Type B pancreatic cell (in vitro differentiated cells): ENCODE data around the gene SIAH3. TPM values are rescaled to one million over a fixed set of nuclear protein-coding genes. Genes with fewer than 3 reads are reported as not detected.

Experiments
- DNase-seq: peaks from one replicate; pipeline ENCODE4 v3.0.0; 2021; ENCODE audit warnings: mixed read lengths; ENCODE audit not compliant: unreplicated experiment; ENCODE audit errors: extremely low spot score
- H3K27ac Mint-ChIP-seq: 2 replicates; pipeline ENCODE4 v1.8.0; 2021; ENCODE audit warnings: mild to moderate bottlenecking, mixed read lengths
- H3K27me3 Mint-ChIP-seq: 2 replicates; pipeline ENCODE4 v1.8.0; 2021; ENCODE audit warnings: mixed read lengths
- H3K36me3 Mint-ChIP-seq: 2 replicates; pipeline ENCODE4 v1.8.0; 2021; ENCODE audit warnings: mixed read lengths
- H3K4me1 Mint-ChIP-seq: one replicate; pipeline ENCODE4 v1.8.0; 2021; ENCODE audit warnings: mixed read lengths; ENCODE audit not compliant: unreplicated experiment
- H3K4me3 Mint-ChIP-seq: 2 replicates; pipeline ENCODE4 v1.8.0; 2021; ENCODE audit warnings: mild to moderate bottlenecking, mixed read lengths
- H3K9me3 Mint-ChIP-seq: 2 replicates; pipeline ENCODE4 v1.8.0; 2021; ENCODE audit warnings: mixed read lengths
- CTCF ChIP-seq: fragments of 200-600 bp; sonication (generic); conservative IDR thresholded peaks from 2 replicates; pipeline ENCODE4 v1.5.0; 2021; ENCODE audit warnings: antibody characterized with exemption, mild to moderate bottlenecking
- total RNA-seq: library from RNA; stranded (reverse); gene quantifications from 2 replicates; pipeline ENCODE4 v1.2.1, GENCODE V29; 2021; ENCODE audit warnings: low replicate concordance

The SIAH3 gene
- total RNA-seq, 1 donor from 2014 or later, result 0.53 TPM

GRCh38 chr13:45781553-45782326 is 69.8 kb downstream of the SIAH3 start:
- Mint-ChIP-seq H3K36me3 (no peaks in the 10 kb centered on the region), H3K27ac (peak overlapping the region; percentile 21), H3K4me1 (peaks cover 25% of the 10 kb centered on the region), H3K4me3 (peak overlapping the region; percentile 31), H3K27me3 (peaks cover 8% of the 10 kb centered on the region), H3K9me3 (peaks cover 3% of the 10 kb centered on the region)
- no peak for DNase-seq
- no peak for TF ChIP-seq CTCF

- peaks cover 3% of the 10 kb centered on the region for H3K9me3 Mint-ChIP-seq
- peaks cover 12% of the 10 kb centered on the region for H3K27me3 Mint-ChIP-seq
- no peak overlapping the region for H3K27ac Mint-ChIP-seq
- H3K36me3 Mint-ChIP-seq, result no peaks in the 10 kb centered on the region
- TF ChIP-seq CTCF, result no peak
- peaks cover 22% of the 10 kb centered on the region for H3K4me1 Mint-ChIP-seq
- H3K4me3 Mint-ChIP-seq, result no peak overlapping the region
- DNase-seq, result no peak
Measured at GRCh38 chr13:45779901-45780300, 71.7 kb downstream of the SIAH3 start.

GRCh38 chr13:45778882-45779281 is 72.7 kb downstream of the SIAH3 start:
- H3K27ac Mint-ChIP-seq, result no peak overlapping the region
- peaks cover 3% of the 10 kb centered on the region for H3K9me3 Mint-ChIP-seq
- H3K27me3 Mint-ChIP-seq, result peaks cover 12% of the 10 kb centered on the region
- DNase-seq, result no peak
- H3K4me1 Mint-ChIP-seq, result peaks cover 16% of the 10 kb centered on the region
- no peaks in the 10 kb centered on the region for H3K36me3 Mint-ChIP-seq
- no peak overlapping the region for H3K4me3 Mint-ChIP-seq
- no peak for TF ChIP-seq CTCF

GRCh38 chr13:45776748-45777147 is 74.8 kb downstream of the SIAH3 start:
- Mint-ChIP-seq H3K4me3 (no peak overlapping the region), H3K4me1 (peaks cover 4% of the 10 kb centered on the region)

GRCh38 chr13:45775401-45775963 is 76.1 kb downstream of the SIAH3 start:
- Mint-ChIP-seq H3K4me3 (no peak overlapping the region), H3K9me3 (peaks cover 6% of the 10 kb centered on the region), H3K36me3 (no peaks in the 10 kb centered on the region), H3K27me3 (peaks cover 6% of the 10 kb centered on the region), H3K4me1 (no peaks in the 10 kb centered on the region), H3K27ac (no peak overlapping the region)
- no peak for TF ChIP-seq CTCF
- no peak for DNase-seq

More at GRCh38 chr13:45776748-45777147, 74.8 kb downstream of the SIAH3 start:
- no peak for DNase-seq
- TF ChIP-seq CTCF, result no peak
- peaks cover 7% of the 10 kb centered on the region for H3K27me3 Mint-ChIP-seq
- no peaks in the 10 kb centered on the region for H3K36me3 Mint-ChIP-seq
- no peaks in the 10 kb centered on the region for H3K9me3 Mint-ChIP-seq
- H3K27ac Mint-ChIP-seq, result no peak overlapping the region
